CD4-positive, alpha-beta T cell treated with Interleukin-6 at 100 ng/mL for 8 hours (primary cell): Measurements from ENCODE around the gene PKM.

Experiments used
- DNase-seq: peaks from one replicate; pipeline ENCODE4 v3.0.0-alpha.2; 2020; ENCODE audit warnings: mixed read lengths, low spot score

Gene PKM

DNA sequence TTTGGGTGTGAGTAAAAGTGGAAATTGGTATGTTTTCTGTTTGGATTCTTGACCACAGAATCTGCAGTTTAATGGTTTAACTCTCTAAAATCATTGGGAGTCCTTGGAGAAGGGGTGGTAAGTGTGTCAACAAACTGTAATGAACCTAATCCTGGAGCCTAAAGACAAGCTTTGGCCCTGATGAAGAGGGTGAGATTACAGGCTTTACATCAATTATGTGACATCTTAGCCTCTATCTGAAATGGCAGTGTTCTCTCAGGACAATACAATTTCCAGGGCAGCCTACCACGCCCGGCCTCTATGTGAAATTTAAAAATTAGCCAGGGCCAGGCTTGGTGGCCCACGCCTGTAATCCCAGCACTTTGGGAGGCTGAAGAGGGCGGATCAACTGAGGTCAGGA is 4.3 kb upstream of the PKM start:
- DNase-seq, result no peak

DNA sequence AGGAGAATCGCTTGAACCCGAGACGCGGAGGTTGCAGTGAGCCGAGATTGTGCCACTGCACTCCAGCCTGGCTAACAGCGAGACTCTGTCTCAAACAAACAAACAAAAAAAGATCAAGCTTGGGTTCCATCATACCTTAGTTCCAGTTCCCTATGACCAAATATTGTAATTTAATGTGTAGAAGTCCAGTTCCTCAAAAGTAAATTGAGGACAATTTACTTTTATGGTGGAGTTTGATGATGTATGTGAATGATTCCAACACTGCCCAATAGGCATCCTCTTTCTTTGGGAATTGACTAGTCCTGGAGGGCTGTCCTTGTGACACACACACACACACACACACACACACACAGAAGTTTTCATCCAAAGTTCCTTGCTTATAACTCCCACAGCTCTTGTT is 2.8 kb upstream of the PKM start:
- no peak for DNase-seq

DNA sequence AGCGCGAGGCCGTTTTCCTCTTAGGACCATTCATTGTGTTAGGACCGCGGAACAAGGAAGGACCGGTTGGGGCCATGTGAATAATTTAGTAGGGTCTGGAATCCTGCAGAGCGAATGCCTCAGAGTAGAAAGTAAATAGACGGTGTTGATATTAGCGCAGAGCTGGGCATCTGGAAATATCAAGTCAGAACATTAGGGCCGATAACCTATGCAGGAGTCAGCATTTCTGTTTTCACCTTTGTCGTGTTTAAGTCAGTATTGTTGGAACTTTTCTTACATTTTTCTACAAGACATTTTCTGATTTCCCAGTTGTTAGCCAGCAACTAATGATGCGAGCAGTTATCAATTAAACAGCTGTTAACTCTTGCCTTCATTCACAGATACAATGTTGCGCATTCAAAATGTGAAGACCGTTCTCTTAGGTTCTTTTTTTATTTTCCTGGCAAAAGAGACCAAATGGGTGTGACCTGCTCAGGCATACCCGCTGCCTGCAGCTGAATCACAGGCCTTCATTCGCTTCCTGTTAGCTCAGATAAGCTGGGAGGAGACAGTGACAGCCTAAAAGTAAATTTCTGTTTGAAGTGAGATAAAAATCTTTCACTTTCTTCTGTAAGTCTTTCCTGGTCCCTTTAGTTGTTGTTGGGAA is 966 bp upstream of the PKM start:
- DNase-seq, result peak; percentile 75

DNA sequence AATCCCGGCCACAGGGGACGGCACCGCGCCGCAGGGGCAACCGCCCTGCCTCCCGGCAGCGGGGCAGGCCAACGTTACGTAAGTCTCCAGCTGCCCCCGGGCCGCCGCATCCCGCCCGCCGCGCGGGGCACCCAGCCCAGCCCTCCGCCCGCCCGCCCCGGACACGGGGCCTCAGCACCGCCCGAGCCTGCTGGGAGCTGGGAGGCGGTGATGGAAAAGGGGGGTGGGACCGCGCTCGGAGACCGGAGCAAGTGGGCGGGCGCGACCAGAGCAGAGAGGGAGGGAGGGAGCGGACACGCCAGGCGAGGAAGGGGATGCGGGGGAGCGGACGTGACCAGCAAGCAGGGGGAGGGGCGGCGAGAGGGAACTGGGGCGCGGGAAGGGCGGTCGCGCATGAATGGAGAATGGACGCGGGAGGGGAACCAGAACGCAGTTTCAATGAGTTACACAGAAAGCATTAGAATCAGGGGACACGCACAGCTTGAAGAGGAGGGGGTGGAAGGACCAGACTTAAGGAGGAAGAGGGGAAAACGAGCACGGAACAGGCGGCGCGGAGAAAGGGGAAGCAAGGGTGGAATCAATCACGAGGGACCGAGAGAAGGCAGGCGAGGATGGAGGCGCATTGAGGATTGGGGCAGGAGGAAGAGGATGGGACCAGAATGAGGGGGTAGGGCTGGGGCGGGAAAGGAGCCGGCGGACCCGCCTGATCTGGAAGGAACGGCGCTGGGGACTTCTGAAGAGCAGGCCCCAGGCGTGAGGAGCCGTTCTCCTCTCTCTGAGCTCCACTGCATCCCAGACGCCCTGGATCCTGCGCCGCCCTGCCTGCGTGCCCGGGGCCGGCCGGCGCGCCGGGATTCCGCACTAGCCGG is 559 bp downstream of the PKM start:
- peak; percentile 62 for DNase-seq

DNA sequence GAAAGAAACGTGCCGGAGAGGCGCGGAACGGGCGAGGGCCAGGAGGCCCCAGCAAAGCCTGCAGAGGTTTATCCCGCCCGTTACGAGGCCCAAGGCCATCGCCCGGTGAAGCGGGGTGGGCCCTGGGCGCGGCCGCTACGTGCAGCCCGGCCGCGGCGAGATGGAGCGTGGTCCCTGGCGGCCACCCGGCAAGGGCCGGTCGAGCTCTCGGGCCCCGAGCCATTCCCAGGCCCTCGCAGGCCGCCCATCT is 1.1 kb downstream of the PKM start:
- no peak for DNase-seq

DNA sequence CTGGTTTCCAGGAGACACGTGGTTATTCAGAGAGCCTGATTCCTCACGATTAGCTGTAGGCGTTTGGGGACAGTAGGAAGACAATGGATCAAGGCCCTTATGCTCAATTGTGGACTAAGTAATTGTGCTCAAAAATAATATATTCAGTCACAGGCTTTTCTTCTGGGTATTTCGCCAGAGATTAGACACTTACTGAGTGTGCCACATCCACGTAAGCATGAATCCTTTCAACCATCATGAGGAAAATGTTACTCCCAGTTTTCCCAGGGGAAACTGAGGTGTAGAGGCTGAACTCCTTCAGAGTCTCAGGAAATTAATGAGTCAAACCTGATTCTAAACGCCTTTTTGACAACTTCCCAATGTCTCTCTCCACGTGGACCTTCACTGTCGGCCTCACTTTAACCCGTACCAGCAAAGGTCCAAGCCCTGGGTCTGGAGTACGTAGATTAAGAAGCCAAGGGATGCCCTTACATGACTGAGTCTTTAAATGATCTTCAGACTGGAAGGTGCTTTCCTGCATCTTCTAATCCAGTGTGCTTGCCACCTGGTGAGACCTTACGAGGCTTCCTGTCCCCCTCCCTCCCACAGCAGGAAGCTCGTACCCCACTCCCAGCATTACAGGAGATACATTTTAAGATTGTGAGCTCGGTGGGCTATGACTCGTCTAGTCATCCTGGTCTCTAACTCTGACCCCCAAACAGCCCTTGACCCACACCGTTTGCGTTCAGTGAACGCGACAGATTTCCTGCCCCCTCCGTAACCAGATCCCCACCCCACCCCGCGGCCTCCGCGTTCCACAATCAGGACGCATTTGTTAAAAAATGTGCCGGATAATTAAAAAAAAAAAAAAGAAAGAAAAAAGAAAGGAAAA is 1.7 kb downstream of the PKM start:
- peak; percentile 53 for DNase-seq

DNA sequence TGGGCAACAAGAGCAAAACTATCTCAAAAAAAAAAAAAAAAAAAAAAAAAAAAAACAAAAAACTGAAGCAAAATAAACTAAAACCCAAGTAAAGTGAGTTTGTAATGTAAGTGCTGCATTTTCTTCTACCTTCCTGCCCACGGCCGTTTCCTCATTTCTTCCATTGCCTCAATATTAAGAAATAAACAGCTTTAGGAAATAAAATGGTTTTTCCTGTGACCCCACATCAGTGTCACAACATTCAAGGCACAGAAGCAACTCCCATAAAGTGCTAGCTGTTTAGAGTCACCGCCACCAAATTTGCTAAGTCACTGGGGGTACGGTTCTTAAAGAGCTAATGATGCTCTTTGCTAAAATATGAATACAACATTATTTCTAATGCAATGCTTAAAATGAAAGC is 3.3 kb downstream of the PKM start:
- peak; percentile 5 for DNase-seq

DNA sequence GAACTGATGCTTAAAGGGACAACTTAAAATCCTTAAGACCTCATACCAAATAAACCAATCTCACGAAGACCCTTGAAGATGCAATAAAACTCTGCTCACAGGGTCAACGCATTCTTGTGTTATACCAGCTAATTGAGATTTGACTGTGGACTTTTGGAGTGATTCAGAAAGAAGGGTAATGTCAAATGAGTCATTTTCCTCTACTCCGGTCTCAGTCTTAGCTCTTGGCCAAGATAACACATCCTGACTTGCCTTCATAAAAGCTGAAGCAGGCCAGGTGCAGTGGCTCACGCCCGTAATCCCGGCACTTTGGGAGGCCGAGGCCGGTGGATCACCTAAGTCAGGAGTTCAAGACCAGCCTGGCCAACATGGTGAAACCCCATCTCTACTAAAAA is 3.8 kb downstream of the PKM start:
- peak; percentile 30 for DNase-seq

DNA sequence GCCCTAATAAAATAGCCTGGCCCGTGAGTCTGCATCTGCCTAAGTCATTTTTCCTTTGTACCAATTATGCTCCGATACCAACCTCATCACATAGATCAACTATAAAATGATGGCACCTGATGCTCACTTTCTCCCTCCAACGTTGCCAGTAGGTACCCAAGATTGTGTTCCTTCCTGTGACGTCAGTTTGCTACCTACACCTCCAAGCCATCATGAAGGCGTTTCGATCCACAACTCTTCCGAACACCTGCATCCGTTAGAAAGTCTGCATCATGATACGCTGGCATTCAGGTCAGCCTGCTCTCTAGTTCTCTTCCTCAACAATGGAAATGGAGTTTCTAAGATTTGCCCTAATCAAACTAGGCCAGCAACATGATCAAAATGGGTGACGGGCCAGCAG is 7.7 kb downstream of the PKM start:
- no peak for DNase-seq

DNA sequence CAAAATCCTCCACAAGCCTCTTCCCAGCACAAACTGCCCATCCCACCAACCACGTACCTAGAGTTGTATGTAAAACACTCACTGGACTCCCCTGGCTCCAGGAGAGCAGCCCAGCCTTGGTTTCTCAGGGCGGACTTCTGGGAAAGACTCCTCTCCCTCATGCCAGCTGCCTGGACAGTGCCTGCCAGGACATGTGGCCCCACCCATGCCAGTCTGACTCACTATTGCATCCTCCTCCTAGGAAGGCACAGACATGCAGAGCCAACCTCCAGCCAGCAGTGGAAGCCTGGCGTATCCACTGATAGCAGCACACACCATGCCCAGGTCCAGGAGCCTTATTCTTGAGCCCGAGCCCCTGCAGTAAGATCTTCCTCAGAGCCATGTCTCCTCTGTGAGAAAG is 8.6 kb downstream of the PKM start:
- DNase-seq, result no peak

DNA sequence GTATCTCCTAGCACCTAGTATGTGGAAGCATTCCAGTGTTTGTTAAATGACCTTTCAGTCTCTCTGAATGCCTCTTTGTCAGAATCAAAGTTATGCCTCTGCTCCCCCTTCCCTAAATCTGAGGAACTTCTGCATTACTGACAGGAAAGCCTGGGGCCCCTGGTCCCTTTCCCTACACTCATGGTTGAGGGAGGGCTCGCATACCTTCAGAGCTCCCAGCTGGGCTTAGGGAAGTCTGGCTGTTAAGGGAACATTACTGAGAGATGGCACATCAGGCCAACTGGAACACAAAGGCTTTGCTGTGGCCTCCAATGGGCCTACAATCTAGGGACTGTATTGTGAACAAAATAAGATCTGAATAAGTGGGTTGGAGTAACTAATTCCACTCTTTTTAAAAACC is 10.3 kb downstream of the PKM start:
- no peak for DNase-seq

DNA sequence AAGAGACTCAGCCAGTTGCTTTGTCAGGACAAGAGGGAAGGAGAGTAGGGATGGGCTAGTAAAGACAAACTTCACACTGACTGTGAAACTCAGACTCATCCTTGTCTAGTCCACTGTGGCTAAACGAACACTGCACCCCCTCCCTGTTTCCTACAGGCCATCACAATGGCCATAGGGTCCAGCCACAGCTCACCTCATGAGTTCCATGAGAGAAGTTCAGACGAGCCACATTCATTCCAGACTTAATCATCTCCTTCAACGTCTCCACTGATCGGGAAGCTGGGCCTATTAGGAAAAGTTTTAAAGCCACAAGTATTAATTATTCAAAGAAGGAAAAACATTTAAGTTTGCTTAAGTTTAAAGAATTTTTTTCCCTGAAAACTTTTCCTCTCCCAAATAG is 13.8 kb downstream of the PKM start:
- no peak for DNase-seq

DNA sequence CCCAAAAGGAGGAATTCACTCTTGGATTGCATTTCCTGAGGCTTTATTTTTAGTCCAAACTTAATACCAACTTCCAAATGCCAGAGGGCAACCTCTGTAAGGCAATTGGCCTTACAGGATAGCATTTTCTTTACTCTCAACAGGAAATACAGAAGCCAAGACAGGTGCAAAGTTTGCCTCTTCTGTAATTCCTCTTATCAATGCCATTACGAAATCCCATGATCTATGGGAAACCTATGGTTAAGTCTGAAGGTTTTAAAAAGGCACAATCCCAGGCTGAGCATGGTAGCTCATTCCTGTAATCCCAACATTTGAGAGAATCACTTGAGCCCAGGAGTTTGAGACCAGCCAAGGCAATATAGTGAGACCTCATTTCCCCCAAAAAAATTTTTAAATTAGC is 14.9 kb downstream of the PKM start:
- no peak for DNase-seq

DNA sequence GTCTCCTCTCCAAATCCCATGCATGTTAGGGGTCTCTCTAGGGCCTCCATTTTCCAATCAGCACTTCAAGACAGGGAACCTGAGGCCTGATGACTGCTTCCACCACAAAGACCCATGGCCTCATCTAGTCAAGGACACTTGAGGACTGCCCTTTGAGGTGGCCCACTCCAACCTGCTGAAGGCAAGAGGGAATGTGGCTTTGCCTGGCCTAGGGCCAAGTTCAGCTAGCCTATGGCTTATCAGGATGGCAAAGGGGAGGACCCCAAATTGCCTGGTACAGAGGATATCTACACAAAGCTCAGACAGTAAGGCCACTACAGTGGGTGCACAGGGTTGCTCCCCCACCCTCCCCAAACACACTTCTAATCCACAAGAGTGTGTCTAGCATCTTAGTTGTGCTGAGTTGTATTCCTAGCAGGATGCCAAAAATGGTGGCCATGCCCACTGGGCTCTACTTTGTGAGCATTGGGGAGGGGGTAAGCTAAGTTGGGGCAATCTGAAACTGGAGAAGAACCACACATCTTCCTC is 23.4 kb downstream of the PKM start:
- DNase-seq, result no peak

DNA sequence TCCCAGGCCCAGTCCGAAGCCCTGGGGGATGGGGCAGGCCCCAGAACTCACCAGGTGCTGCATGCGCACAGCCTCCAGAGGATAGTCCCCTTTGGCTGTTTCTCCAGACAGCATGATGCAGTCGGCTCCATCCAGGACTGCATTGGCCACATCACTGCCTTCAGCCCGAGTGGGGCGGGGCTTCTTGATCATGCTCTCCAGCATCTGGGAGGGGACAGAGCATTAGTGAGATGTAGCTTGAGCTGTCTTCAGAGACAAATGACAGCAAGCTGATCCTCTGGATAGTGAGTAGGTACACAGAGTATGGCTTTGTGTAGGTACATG is 24.4 kb downstream of the PKM start:
- no peak for DNase-seq

DNA sequence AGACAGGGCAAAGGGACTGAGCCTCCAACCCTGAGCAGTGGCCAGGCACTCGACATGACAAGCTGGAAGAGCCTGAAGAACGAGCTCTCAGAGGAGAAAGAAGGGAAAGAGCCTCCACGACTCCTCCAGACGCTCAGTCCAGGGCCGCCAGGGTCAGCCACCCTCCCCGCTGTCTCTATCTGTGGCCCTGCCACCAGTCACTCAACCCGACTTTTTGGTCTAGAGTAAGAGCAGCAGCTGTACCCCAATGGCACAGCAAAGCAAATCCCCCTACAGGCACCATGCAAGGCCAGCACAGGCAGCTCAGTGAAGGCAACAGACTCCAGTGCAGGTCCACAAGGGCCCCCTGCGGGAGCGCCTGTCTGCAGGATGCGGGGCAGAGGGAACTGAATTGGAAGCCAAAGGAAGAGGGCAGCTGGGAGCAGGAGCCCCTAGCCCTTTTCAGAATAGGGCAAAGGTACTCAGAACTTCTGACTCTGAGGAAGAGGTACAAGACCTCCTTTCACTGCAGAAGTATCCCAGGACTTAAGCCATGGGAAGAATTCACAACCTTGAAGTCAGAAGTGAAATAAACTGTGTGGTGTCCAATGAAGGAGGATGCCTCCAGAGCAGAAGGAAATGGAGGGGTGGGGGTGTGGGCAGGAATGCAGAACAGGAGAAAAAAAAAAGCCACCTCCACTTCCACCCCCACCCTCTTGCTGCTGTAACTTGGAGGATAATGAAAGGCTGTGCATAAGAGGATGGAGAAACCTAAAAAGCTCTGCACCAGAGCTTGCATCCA is 24.9 kb downstream of the PKM start:
- no peak for DNase-seq

DNA sequence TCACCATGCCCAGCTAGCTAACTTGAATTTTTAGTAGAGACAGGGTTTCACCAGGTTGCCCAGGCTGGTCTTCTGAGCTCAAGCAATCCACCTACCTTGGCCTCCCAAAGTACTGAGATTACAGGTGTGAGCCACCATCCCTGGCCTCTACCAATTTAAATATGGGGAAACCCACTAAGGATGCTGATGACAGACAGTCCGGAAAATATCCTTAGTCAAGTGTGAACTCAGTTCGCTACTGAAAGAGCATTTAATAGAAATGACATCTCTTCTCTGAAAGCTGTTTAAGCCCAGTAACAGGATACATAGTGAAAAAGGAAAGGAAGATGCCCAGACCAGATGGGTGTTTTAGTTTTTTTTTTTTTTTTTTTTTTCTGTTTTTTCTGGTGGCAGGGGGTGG is 25.7 kb downstream of the PKM start:
- DNase-seq, result no peak

DNA sequence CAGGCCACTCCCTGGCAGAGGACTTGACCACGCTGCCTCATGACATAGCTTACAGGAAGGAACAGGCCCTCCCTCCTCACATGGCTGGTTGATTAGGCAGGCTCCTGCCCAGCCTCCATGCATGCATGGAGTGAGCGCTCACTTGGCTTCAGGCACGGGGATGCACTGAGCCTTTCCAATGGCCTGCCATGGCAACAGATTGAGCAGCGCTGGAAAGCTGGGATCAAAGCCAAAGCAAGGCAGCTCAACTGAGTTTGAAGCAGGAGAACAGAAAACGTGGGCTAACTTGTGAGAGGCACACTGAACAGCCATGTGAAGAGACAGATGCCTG is 27.5 kb downstream of the PKM start:
- no peak for DNase-seq

DNA sequence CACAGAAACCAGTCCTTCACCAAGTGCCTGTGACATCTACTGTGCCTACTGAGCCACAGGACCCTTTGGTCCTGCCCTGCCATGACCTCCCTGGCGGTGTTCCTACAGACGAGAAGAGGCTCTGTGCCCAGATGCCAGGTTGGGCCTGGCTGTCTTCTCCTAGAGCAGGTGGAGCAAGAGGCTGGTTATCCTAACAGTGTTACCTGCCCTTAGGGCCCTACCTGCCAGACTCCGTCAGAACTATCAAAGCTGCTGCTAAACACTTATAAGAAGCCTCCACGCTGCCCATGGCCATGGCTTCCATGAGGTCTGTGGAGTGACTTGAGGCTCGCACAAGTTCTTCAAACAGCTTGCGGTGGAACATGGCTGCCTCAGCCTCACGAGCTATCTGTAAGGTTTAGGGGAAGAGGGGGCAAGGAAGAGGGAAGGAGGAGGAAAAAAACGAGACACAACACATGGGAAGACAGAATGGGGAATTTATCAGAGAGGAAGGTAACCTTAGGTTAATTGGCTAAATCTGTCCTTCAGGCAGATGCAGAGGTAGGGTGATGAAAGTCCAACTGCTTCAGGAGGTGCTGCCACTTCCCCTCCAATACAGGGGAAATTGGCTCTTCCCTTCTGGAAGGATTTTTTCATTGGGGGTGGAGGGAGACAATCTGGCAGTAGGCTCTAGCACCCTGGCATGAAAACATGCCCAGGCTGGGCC is 28.0 kb downstream of the PKM start:
- no peak for DNase-seq

DNA sequence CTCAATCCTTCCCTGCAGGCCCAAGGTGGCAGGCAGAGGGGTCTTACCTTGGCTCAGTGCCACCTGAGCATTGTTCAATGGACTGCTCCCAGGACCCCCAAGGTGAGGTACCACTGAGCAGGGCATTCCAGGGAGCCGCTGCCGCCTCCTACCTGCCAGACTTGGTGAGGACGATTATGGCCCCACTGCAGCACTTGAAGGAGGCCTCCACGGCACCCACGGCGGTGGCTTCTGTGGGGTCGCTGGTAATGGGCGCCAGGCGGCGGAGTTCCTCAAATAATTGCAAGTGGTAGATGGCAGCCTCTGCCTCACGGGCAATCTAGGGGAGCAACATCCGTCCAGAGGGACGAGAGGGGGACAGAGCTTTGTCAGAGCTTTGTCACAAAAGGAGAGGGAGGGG is 28.7 kb downstream of the PKM start:
- no peak for DNase-seq

DNA sequence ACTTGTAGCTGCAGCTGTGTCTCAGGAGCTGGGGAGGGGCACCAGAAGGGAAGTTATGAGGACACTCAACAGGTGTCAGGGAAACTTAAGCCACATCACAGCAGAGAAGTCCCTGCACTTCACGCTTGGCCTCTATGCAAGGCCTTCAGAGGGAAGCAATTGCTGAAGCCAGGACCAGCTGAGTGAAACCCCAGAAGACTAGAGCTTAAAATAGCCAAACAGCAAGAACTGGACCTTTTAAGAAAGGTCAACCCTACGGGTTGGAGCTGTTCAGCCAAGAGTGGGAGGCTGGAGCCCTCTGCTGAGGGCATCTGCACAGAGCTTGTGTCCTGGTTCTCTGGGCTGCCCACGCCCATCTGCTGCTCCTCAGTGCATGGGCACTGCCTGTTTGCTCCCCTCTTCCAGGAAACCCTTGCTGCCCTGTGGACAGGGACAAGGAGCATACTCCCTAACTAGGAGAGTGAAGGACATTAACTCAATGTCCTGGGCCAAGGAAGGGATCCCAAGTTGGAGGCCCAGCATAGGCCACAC is 29.5 kb downstream of the PKM start:
- DNase-seq, result no peak
